ENCODE data around the gene DCTN2.
"Not testable (repeated sequence)": the region's sequence is repeated elsewhere in the genome, so short reads cannot be mapped to it uniquely, and the experiment has no call there.

The DCTN2 gene

GRCh38 chr12:57527184-57527583, 19.8 kb downstream of the DCTN2 start:
- DNase-seq (ENCODE audit: low read depth), result no peak

GRCh38 chr12:57526477-57527126, 20.4 kb downstream of the DCTN2 start:
- no peak for DNase-seq (ENCODE audit: low read depth)

DNA sequence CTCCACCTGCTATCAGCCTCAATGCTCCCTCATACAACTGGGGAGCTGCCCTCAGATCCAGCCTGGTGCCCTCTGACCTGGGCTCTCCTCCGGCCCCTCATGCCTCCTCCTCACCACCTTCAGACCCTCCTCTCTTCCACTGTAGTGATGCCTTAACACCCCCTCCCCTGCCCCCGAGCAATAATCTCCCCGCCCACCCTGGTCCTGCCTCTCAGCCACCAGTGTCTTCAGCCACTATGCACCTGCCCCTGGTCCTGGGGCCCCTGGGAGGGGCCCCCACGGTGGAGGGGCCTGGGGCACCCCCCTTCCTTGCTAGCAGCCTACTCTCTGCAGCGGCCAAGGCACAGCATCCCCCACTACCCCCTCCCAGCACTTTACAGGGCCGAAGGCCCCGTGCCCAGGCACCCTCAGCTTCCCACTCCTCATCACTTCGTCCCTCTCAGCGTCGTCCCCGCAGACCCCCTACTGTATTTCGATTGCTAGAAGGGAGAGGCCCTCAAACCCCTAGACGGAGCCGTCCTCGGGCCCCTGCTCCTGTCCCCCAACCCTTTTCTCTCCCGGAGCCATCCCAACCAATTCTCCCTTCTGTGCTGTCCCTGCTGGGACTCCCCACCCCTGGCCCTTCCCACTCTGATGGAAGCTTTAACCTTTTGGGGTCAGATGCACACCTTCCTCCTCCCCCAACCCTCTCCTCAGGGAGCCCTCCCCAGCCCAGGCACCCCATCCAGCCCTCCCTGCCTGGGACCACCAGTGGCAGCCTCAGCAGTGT, 21.2 kb downstream of the DCTN2 start:
- DNase-seq (ENCODE audit: low read depth), result no peak

GRCh38 chr12:57524814-57525614, 22.0 kb downstream of the DCTN2 start:
- no peak for DNase-seq (ENCODE audit: low read depth)

DNA sequence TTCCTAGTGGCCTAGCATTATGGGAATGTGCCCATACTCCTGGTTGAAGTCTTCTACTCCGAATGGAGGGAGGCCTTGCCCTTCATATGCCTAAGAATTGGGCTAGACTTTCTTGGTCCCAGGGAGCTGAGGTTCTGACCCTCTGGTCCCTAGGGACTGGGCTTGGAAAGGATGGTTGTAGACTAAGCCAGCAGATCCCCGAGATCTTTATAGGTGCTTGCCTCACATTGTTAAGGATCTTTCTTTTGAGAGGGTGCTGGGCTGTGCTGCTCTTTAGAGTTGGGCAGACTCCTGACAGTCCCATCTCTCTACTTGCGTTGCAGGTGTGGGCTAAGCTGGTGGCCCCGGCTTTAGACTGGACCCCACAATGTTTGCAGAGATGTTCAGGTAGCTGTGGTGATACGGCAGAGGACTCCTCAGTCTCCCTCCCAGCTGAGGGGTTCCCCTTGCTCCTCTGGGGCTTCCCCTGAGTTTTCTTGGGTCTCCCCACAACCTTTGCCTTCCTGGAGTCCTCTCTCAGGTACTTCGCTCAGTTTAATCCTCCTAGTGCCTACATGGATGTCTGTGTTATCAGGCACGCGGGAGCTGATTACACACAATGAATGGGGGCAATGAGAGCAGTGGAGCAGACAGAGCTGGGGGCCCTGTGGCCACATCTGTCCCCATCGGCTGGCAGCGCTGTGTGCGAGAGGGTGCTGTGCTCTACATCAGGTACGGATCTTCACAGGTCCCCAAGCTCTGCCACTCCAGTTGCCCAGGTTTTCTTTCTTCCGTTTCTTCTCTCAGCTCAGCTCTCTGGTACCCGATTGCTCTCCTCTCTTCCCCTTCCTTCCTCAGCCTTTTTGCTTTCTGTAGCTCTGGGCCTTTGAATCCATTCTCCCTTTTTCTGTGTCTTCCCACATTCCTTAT, 23.0 kb downstream of the DCTN2 start:
- DNase-seq (ENCODE audit: low read depth), result no peak

DNA sequence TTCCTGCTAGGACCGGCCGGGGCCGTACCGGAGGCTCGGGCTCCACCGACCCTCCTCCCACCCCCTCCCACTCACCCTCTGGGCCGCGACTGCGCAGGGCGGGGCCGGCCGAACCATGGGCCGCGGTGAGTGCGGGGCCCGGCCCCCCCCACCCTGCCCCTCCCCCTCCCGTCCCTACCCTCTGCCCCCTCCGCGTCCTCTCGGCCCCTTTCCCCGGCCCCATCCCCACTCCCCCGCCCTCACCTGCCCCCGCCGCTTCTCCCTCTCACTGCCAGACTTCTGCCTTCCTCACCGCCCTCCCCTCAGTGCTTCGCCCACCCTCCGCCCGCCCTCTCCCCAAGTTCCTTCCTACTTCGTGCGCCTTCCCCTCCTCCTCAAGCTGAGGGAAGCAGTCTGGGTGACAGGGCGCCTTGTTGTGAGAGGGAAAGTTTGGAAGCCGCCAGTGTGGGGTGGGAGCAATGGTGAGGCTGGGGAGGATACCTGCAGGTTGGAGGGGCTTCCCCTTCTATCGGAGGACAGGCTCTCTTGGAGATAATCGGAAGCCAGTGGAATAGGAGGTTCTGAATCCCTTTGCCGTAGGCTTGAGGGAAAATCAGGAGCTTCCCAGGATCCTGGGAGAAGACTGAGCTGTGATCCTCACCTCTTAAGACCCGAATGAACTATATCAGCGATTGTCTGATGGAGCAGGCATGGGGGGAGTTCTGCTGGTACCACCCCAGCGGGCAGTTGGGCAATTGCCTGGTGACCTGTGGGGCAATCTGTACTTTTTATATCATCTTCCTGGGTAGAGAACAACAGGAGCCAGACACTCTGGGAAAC, 23.9 kb downstream of the DCTN2 start:
- no peak for DNase-seq (ENCODE audit: low read depth)

DNA sequence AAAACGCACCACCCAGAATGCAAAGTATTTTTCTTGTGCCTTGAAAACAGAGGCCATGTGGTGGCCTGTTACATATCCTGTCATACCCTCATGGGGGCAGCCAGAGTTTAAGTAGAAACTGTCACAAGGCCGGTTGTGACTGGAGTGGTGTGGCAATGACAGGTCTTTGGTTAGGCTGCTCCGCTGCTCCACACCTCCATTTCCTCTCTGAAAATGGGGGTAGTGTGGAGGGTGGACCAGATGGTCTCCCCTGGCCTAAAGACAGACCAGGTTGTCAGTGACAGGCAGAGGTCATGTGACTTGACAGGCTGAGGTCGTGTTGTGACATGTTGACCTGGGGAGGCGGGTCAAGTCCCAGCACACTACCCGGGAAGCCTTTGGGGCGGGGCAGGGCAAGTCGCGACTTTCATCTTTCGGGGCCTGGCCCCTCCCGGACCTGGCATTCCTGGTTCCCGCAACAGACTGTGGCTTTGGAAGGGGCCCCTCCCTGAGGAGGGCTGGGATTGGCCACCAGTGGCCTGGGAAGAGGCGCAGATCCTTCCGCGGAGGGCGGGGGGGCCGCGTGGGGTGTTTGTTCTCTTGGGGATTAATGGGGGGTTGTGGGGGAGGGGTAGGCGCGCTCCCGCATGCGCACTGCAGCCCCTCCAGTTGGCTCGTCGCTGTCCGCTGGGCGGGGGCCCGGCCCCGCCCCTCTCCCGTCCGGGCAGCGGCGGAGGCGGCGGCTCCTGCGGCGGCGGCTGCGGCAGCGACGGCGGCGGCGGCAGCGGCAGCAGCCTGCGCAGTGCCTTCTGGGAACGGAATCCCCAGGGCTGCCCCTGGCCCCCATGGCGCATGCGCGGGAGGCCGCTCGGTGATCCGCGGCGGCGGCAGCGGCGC, 24.7 kb downstream of the DCTN2 start, which contains the start of gene MBD6:
MBD6 (plus strand) TSS at position 814 of the 876 bp plus-strand sequence. CDS start 1,480 bp downstream, outside the sequence.
- DNase-seq (ENCODE audit: low read depth), result no peak

- no peak for DNase-seq (ENCODE audit: low read depth)
These were observed 25.4 kb downstream of the DCTN2 start for GRCh38 chr12:57521525-57522010.

- peak; percentile 84 for DNase-seq (ENCODE audit: low read depth)
These were observed 26.8 kb downstream of the DCTN2 start, which contains the start of gene DDIT3 for GRCh38 chr12:57520053-57520818. Gene DDIT3, minus strand, starts transcription at chr12:57520514. Its CDS starts 3,108 bp downstream, at chr12:57517406.

GRCh38 chr12:57519796-57520052, 27.3 kb downstream of the DCTN2 start:
- no peak for DNase-seq (ENCODE audit: low read depth)

GRCh38 chr12:57518920-57519795, 27.8 kb downstream of the DCTN2 start:
- DNase-seq (ENCODE audit: low read depth), result no peak

- peak; percentile 13 for DNase-seq (ENCODE audit: low read depth)
These were observed 28.6 kb downstream of the DCTN2 start for GRCh38 chr12:57518176-57518919.

DNA sequence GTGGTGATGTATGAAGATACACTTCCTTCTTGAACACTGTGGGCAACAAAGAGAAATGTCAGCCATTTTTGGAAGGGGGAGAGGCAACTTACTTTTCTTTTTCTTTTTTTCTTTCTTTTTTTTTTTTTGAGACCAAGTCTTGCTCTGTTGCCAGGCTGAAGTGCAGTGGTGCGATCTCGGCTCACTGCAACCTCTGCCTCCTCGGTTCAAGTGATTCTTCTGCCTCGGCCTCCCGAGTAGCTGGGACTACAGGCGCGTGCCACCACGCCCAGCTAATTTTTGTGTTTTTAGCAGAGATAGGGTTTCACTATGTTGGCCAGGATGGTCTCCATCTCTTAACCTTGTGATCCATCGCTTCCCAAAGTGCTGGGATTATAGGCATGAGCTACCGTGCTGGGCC, 29.3 kb downstream of the DCTN2 start:
- not testable (repeated sequence) for DNase-seq (ENCODE audit: low read depth)

GRCh38 chr12:57517187-57517586, 29.8 kb downstream of the DCTN2 start:
- peak; percentile 31 for DNase-seq (ENCODE audit: low read depth)

DNA sequence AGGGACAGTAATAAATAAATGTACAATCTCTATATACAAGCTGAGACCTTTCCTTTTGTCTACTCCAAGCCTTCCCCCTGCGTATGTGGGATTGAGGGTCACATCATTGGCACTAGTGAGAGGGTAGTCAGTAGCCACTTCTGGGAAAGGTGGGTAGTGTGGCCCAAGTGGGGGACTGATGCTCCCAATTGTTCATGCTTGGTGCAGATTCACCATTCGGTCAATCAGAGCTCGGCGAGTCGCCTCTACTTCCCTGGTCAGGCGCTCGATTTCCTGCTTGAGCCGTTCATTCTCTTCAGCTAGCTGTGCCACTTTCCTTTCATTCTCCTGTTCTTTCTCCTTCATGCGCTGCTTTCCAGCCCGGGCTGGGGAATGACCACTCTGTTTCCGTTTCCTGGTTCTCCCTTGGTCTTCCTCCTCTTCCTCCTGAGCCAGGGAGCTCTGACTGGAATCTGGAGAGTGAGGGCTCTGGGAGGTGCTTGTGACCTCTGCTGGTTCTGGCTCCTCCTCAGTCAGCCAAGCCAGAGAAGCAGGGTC, 30.3 kb downstream of the DCTN2 start:
- DNase-seq (ENCODE audit: low read depth), result no peak

DNA sequence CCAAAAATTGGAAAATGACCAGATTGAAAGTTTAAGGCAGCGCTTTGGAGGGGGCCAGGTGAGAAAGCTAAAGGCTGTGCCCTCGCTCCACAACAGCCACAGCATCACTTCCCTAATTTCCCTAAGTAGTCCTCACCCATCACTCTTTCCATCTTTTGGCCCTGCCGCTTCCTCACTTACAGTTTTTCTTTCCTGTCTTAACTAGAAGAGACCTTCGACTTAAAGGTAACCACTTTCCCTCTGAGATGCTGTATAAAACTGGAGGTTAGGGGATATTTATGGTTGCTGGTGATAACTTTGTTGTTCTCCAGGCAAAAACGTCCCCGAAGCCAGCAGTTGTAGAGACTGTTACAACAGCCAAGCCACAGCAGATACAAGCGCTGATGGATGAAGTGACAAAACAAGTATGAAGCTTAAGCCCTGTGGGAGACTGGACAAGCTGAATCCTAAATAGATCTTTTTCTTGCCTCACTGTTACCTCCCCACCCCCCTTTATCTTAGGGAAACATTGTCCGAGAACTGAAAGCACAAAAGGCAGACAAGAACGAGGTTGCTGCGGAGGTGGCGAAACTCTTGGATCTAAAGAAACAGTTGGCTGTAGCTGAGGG, 31.0 kb downstream of the DCTN2 start:
- DNase-seq (ENCODE audit: low read depth), result no peak
